K562 (cell line): ENCODE data around the gene DOCK8. TPM values are rescaled to one million over a fixed set of nuclear protein-coding genes. Genes with fewer than 3 reads are reported as not detected.

Source experiments
- ATAC-seq: fragments of 200-7000 bp; cut with Tn5 transposase; 3 replicates; pipeline ENCODE4 v1.9.1; 2020; ENCODE audit warnings: moderate library complexity
- BruUV-seq: library from RNA; stranded (reverse); fragments of 400-500 nt; replicated peaks from 2 replicates; lab custom pipeline; 2021; lab: Mats Ljungman, UMichigan
- CTCF ChIA-PET: fragments of 300-600 bp; formaldehyde crosslinking; extraction: SDS; loops from one replicate; lab custom pipeline; 2021; ENCODE audit warnings: low intra/inter-chr PET ratio; lab: Yijun Ruan, JAX
- POLR2A ChIA-PET: fragments of 300-600, 350-650 bp; sonication (Branson Sonifier 250); formaldehyde crosslinking; extraction: SDS; loops from one replicate; lab custom pipeline; 2021; ENCODE audit warnings: antibody characterized with exemption, inconsistent platforms; lab: Yijun Ruan, JAX
- DNase-seq, 4 experiments: peaks; one replicate each; pipeline versions ENCODE4 v3.0.0 to v3.0.0-alpha.2; 2011 to 2018; ENCODE audit warnings: low spot score in 3 of 4, mixed read lengths in 3 of 4; ENCODE audit errors: extremely low read depth in 1 of 4
- FAIRE-seq: peaks from 2 replicates; lab custom pipeline; 2011; peaks lifted over from hg19 to GRCh38; lab: Jason Lieb, UNC
- H2AFZ ChIP-seq: 2 replicates; pipeline ENCODE4 v1.6.0; 2011; ENCODE audit warnings: low read depth, low read length, control low read depth, inconsistent platforms
- H3K27ac ChIP-seq: fragments of 200-600 bp; 3 replicates; pipeline ENCODE4 v1.8.0; 2011; ENCODE audit warnings: low read depth, mild to moderate bottlenecking, control low read depth, inconsistent platforms, low read length, moderate library complexity, mixed read lengths; ENCODE audit errors: extremely low read depth
- H3K27me3 ChIP-seq, 2 experiments: fragments of 300-600 bp in 1 of 2; 2 replicates in 1 of 2; 3 replicates in 1 of 2; pipeline versions ENCODE4 v1.6.0 to v1.8.0; 2011; ENCODE audit warnings: inconsistent platforms in 2 of 2, low read length in 2 of 2, mild to moderate bottlenecking in 1 of 2, mixed read lengths in 1 of 2, moderate library complexity in 1 of 2; ENCODE audit not compliant: control insufficient read depth in 2 of 2, insufficient read depth in 2 of 2
- H3K36me3 ChIP-seq: fragments of 300-600 bp; 3 replicates; pipeline ENCODE4 v1.8.0; 2011; ENCODE audit warnings: mild to moderate bottlenecking, low read length, inconsistent platforms; ENCODE audit not compliant: control insufficient read depth, insufficient read depth
- H3K4me1 ChIP-seq, 2 experiments: fragments of 200-600 bp in 1 of 2; replicated peaks in 1 of 2; 2 replicates in 1 of 2; 3 replicates in 1 of 2; pipeline versions ENCODE4 v1.5.1 to v1.8.0; 2011; ENCODE audit warnings: inconsistent platforms in 2 of 2, low read length in 2 of 2, mild to moderate bottlenecking in 1 of 2, mixed read lengths in 1 of 2, moderate library complexity in 1 of 2; ENCODE audit not compliant: control insufficient read depth in 2 of 2, insufficient read depth in 2 of 2
- H3K4me2 ChIP-seq: 2 replicates; pipeline ENCODE4 v1.6.1; 2011; ENCODE audit warnings: low read length, control low read depth, inconsistent platforms, mixed read lengths; ENCODE audit not compliant: insufficient read depth
- H3K4me3 ChIP-seq: fragments of 200-600 bp; sonication (generic), shearing (Covaris generic); 2 replicates; pipeline ENCODE4 v1.5.1; 2016; ENCODE audit warnings: control low read depth, inconsistent platforms
- H3K79me2 ChIP-seq: fragments of 200-600 bp; 3 replicates; pipeline ENCODE4 v1.8.0; 2011; ENCODE audit warnings: low read length, inconsistent platforms; ENCODE audit not compliant: control insufficient read depth, insufficient read depth
- H3K9ac ChIP-seq, 2 experiments: 2 replicates each; pipeline versions ENCODE4 v1.6.0 to v1.6.1; 2011; ENCODE audit warnings: low read depth in 2 of 2, low read length in 2 of 2, control low read depth in 1 of 2, inconsistent platforms in 1 of 2, mild to moderate bottlenecking in 1 of 2, mixed read lengths in 1 of 2; ENCODE audit not compliant: insufficient read depth in 1 of 2
- H3K9me1 ChIP-seq: one replicate; pipeline ENCODE4 v1.6.0; 2011; ENCODE audit warnings: inconsistent platforms, mild to moderate bottlenecking, low read length, moderate library complexity; ENCODE audit not compliant: control insufficient read depth, insufficient read depth
- H3K9me3 ChIP-seq: replicated peaks from 2 replicates; pipeline ENCODE4 v1.5.1; 2011; ENCODE audit warnings: low read depth, low read length, inconsistent platforms; ENCODE audit not compliant: control insufficient read depth, insufficient read depth
- H4K20me1 ChIP-seq: replicated peaks from 2 replicates; pipeline ENCODE4 v1.6.1; 2011; ENCODE audit warnings: low read length, inconsistent platforms, mixed read lengths; ENCODE audit not compliant: control insufficient read depth, insufficient read depth
- BRF1 ChIP-seq: IDR thresholded peaks from 3 replicates; pipeline ENCODE4 v1.6.1; 2011; ENCODE audit warnings: borderline replicate concordance, mild to moderate bottlenecking; ENCODE audit not compliant: insufficient read length; ENCODE audit errors: extremely low read depth
- EP300 ChIP-seq: IDR thresholded peaks from 2 replicates; pipeline ENCODE4 v1.6.1; 2012; ENCODE audit warnings: low read length, improper control_type of control experiment
- ERF ChIP-seq: fragments of 450-650 bp; formaldehyde crosslinking; IDR thresholded peaks from 2 replicates; pipeline ENCODE4 v1.4.0; 2020; ENCODE audit warnings: mild to moderate bottlenecking, mixed read lengths
- GTF2E2 ChIP-seq: fragments of 200-800 bp; sonication (Bioruptor generic); IDR thresholded peaks from 2 replicates; pipeline ENCODE4 v1.6.1; 2016; ENCODE audit warnings: missing genetic modification characterization, missing compliant biosample characterization
- HNRNPL ChIP-seq: fragments of 200-400 bp; formaldehyde crosslinking; IDR thresholded peaks from 2 replicates; pipeline ENCODE4 v1.6.1; 2017; ENCODE audit warnings: low read depth, mild to moderate bottlenecking, low read length
- MXI1 ChIP-seq: IDR thresholded peaks from 2 replicates; pipeline ENCODE4 v1.6.1; 2011; ENCODE audit warnings: low read depth, mild to moderate bottlenecking, improper control_type of control experiment, low read length
- SMARCA5 ChIP-seq: fragments of 450-650 bp; IDR thresholded peaks from 2 replicates; pipeline ENCODE4 v1.6.1; 2016
- SMARCE1 ChIP-seq: fragments of 450-650 bp; IDR thresholded peaks from 2 replicates; pipeline ENCODE4 v1.7.1; 2016; ENCODE audit warnings: mild to moderate bottlenecking
- SNRNP70 ChIP-seq: fragments of 200-400 bp; formaldehyde crosslinking; optimal IDR thresholded peaks from 2 replicates; pipeline ENCODE3; 2017; ENCODE audit warnings: low read depth, low read length
- SP2 ChIP-seq: IDR thresholded peaks from 2 replicates; pipeline ENCODE4 v1.6.1; 2011; ENCODE audit warnings: mild to moderate bottlenecking, low read depth, low read length, moderate library complexity; ENCODE audit not compliant: poor library complexity, severe bottlenecking; ENCODE audit errors: extremely low read depth
- SRF ChIP-seq, 2 experiments: fragments of 250-450, 450-650 bp in 1 of 2; sonication (Bioruptor Pico) in 1 of 2; sonication (generic) in 1 of 2; formaldehyde crosslinking; IDR thresholded peaks; 2 replicates each; pipeline versions ENCODE4 v1.5.0 to v1.5.1; 2020 to 2022; ENCODE audit warnings: mild to moderate bottlenecking in 1 of 2, missing genetic modification reagents in 1 of 2
- U2AF1 ChIP-seq: fragments of 200-400 bp; formaldehyde crosslinking; optimal IDR thresholded peaks from 2 replicates; pipeline ENCODE3; 2017; ENCODE audit warnings: mild to moderate bottlenecking, low read depth, low read length, moderate library complexity
- WHSC1 ChIP-seq: IDR thresholded peaks from one replicate; pipeline ENCODE4 v1.6.1; 2012; ENCODE audit warnings: low read length, control low read depth, inconsistent platforms
- ZNF668 ChIP-seq: fragments of 250-450 bp; sonication (Bioruptor Pico); IDR thresholded peaks from 2 replicates; pipeline ENCODE4 v1.8.0; 2022; ENCODE audit warnings: mild to moderate bottlenecking, inconsistent platforms
- ZNF77 ChIP-seq: fragments of 250-450 bp; sonication (Bioruptor Pico); IDR thresholded peaks from 2 replicates; pipeline ENCODE4 v1.5.0; 2020
- ZNF79 ChIP-seq: fragments of 250-450 bp; sonication (Bioruptor Pico); IDR thresholded peaks from 2 replicates; pipeline ENCODE4 v1.4.0; 2020; ENCODE audit warnings: low read depth, mild to moderate bottlenecking, moderate library complexity
- WGBS: fragments of 100-300 bp; shearing (Covaris generic); methylation state at CpG from one replicate; pipeline ENCODE4 v1.1.6; 2016; ENCODE audit warnings: low coverage, mixed read lengths; ENCODE audit not compliant: insufficient coverage; ENCODE audit errors: missing lambda C conversion rate; 5-methylcytosine and 5-hydroxymethylcytosine counted together
- in situ Hi-C: fragments of 300-500 bp; cut with MboI; formaldehyde crosslinking; loops from 4 replicates; pipeline ENCODE4 v1.15.0; 2018; ENCODE audit warnings: inconsistent platforms, mixed read lengths
- intact Hi-C: fragments of 100-400 bp; cut with micrococcal nuclease; formaldehyde crosslinking; loops from 2 replicates; pipeline ENCODE4 v1.14.2; 2022
- polyA plus RNA-seq, 8 experiments: library from polyadenylated mRNA; depleted of rRNA in 4 of 8; stranded (reverse) in 5 of 8; unstranded in 3 of 8; fragments of >200 nt; fragmentation: Nextera tagmentation in 2 of 8; fragmentation: Illumina TruSeq in 1 of 8; extraction: Ambion mirVana in 2 of 8; extraction: Trizol in 1 of 8; gene quantifications; 2 replicates each; pipeline versions ENCODE4 v1.2.1 to v1.2.3, GENCODE V29; 2011 to 2014; ENCODE audit warnings: inconsistent platforms in 1 of 8, missing spikeins in 1 of 8
- total RNA-seq, 7 experiments: library from RNA; depleted of rRNA in 6 of 7; stranded (reverse); fragments of >200 nt in 6 of 7; fragmentation: Illumina TruSeq in 2 of 7; extraction: Trizol in 2 of 7; gene quantifications; 2 replicates each; pipeline versions ENCODE4 v1.2.1 to v1.2.3, GENCODE V29; 2011 to 2021; ENCODE audit warnings: low replicate concordance in 1 of 7
- TF ChIP-seq, protein P1 (sequence below): sonication (generic); formaldehyde crosslinking; IDR thresholded peaks from 2 replicates; pipeline ENCODE4 v1.8.1; 2023; ENCODE audit warnings: mild to moderate bottlenecking, missing genetic modification reagents, moderate library complexity
- TF ChIP-seq, protein P2 (sequence below): fragments of 150-350 bp; IDR thresholded peaks from 2 replicates; pipeline ENCODE4 v1.6.1; 2014; ENCODE audit warnings: low read depth, mild to moderate bottlenecking, low read length, borderline replicate concordance

The DOCK8 gene
- total and polyA plus RNA-seq, 9 of the 15 experiments (the other 6 are each of a cell fraction or from before 2014, with no cell fraction given), result 14.4 to 53.8 (median 25.1) TPM

DNA sequence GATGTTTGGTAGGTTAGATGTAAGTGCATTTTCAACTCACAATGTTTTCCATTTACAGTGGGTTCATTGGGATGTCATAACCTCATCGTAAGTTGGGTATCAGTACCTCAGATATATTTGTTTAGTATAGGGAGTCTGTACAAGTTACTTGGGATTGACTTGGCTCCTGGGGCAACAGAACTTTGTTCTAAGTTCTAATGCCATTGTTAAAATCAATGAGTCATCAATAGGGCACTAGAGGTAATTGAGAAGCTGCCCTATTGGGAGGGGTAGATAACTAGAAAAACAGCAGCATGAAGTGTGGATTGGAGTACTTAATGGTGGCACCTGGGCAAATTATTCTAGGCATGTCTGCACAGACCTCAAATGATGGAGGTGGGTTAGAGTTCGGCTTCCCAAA lies 272.8 kb downstream of the DOCK8 start:
- Histone ChIP-seq H3K79me2 (no peaks in the 10 kb centered on the region), H3K4me2 (no peak overlapping the region), H3K9me3 (no peaks in the 10 kb centered on the region), H3K9ac (no peak overlapping the region), H3K36me3 (no peaks in the 10 kb centered on the region), H3K4me3 (no peak overlapping the region), H2AFZ (no peak overlapping the region), H3K27ac (no peak overlapping the region), H3K27me3 (peaks cover 0 to 3% of the 10 kb centered on the region in 2 experiments; a peak in 2 of 5 replicates), H3K9me1 (no peaks in the 10 kb centered on the region), H3K4me1 (no peaks in the 10 kb centered on the region), H4K20me1 (no peaks in the 10 kb centered on the region)
- intact Hi-C loops (no loop called here), in situ Hi-C loops (no loop called here)
- ChIA-PET CTCF (no interaction called here), POLR2A (no interaction called here)
- no TSS peak for BruUV-seq
- WGBS, result 3% methylated on average over 2 of the region's 2 CpGs
- TF ChIP-seq ZNF77 (CRISPR knock-in tag) (no peak), ZNF79 (no peak), GTF2E2 (no peak), MXI1 (no peak), SRF (CRISPR knock-in tag; IDR thresholded peaks at IDR 0.05) (no peak), ZNF668 (CRISPR knock-in tag) (no peak), SNRNP70 (no peak), BRF1 (no peak), SMARCE1 (no peak), WHSC1 (no peak), SP2 (no peak), HNRNPL (no peak), U2AF1 (no peak), SMARCA5 (no peak), EP300 (no peak), ERF (CRISPR knock-in tag) (no peak)
- TF ChIP-seq, protein P1, sequence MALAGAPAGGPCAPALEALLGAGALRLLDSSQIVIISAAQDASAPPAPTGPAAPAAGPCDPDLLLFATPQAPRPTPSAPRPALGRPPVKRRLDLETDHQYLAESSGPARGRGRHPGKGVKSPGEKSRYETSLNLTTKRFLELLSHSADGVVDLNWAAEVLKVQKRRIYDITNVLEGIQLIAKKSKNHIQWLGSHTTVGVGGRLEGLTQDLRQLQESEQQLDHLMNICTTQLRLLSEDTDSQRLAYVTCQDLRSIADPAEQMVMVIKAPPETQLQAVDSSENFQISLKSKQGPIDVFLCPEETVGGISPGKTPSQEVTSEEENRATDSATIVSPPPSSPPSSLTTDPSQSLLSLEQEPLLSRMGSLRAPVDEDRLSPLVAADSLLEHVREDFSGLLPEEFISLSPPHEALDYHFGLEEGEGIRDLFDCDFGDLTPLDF (CRISPR knock-in tag), result no peak
- TF ChIP-seq, protein P2, sequence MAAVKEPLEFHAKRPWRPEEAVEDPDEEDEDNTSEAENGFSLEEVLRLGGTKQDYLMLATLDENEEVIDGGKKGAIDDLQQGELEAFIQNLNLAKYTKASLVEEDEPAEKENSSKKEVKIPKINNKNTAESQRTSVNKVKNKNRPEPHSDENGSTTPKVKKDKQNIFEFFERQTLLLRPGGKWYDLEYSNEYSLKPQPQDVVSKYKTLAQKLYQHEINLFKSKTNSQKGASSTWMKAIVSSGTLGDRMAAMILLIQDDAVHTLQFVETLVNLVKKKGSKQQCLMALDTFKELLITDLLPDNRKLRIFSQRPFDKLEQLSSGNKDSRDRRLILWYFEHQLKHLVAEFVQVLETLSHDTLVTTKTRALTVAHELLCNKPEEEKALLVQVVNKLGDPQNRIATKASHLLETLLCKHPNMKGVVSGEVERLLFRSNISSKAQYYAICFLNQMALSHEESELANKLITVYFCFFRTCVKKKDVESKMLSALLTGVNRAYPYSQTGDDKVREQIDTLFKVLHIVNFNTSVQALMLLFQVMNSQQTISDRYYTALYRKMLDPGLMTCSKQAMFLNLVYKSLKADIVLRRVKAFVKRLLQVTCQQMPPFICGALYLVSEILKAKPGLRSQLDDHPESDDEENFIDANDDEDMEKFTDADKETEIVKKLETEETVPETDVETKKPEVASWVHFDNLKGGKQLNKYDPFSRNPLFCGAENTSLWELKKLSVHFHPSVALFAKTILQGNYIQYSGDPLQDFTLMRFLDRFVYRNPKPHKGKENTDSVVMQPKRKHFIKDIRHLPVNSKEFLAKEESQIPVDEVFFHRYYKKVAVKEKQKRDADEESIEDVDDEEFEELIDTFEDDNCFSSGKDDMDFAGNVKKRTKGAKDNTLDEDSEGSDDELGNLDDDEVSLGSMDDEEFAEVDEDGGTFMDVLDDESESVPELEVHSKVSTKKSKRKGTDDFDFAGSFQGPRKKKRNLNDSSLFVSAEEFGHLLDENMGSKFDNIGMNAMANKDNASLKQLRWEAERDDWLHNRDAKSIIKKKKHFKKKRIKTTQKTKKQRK, result no peak
- DNase-seq (no peak), ATAC-seq (no peak), FAIRE-seq (no peak)
